K562 (cell line): ENCODE measurements around the gene C2orf92. TPM values are rescaled to one million over a fixed set of nuclear protein-coding genes. Genes with fewer than 3 reads are reported as not detected.
"Not testable (repeated sequence)": the region's sequence is repeated elsewhere in the genome, so short reads cannot be mapped to it uniquely, and the experiment has no call there.

Source experiments
- ATAC-seq: fragments of 200-7000 bp; cut with Tn5 transposase; 3 replicates; pipeline ENCODE4 v1.9.1; 2020; ENCODE audit warnings: moderate library complexity
- BruUV-seq: library from RNA; stranded (reverse); fragments of 400-500 nt; replicated peaks from 2 replicates; lab custom pipeline; 2021; lab: Mats Ljungman, UMichigan
- CTCF ChIA-PET: fragments of 300-600 bp; formaldehyde crosslinking; extraction: SDS; loops from one replicate; lab custom pipeline; 2021; ENCODE audit warnings: low intra/inter-chr PET ratio; lab: Yijun Ruan, JAX
- POLR2A ChIA-PET: fragments of 300-600, 350-650 bp; sonication (Branson Sonifier 250); formaldehyde crosslinking; extraction: SDS; loops from one replicate; lab custom pipeline; 2021; ENCODE audit warnings: antibody characterized with exemption, inconsistent platforms; lab: Yijun Ruan, JAX
- DNase-seq, 4 experiments: peaks; one replicate each; pipeline versions ENCODE4 v3.0.0 to v3.0.0-alpha.2; 2011 to 2018; ENCODE audit warnings: low spot score in 3 of 4, mixed read lengths in 3 of 4; ENCODE audit errors: extremely low read depth in 1 of 4
- FAIRE-seq: peaks from 2 replicates; lab custom pipeline; 2011; peaks lifted over from hg19 to GRCh38; lab: Jason Lieb, UNC
- H2AFZ ChIP-seq: 2 replicates; pipeline ENCODE4 v1.6.0; 2011; ENCODE audit warnings: low read depth, low read length, control low read depth, inconsistent platforms
- H3K27ac ChIP-seq: fragments of 200-600 bp; 3 replicates; pipeline ENCODE4 v1.8.0; 2011; ENCODE audit warnings: low read depth, mild to moderate bottlenecking, control low read depth, inconsistent platforms, low read length, moderate library complexity, mixed read lengths; ENCODE audit errors: extremely low read depth
- H3K27me3 ChIP-seq, 2 experiments: fragments of 300-600 bp in 1 of 2; 2 replicates in 1 of 2; 3 replicates in 1 of 2; pipeline versions ENCODE4 v1.6.0 to v1.8.0; 2011; ENCODE audit warnings: inconsistent platforms in 2 of 2, low read length in 2 of 2, mild to moderate bottlenecking in 1 of 2, mixed read lengths in 1 of 2, moderate library complexity in 1 of 2; ENCODE audit not compliant: control insufficient read depth in 2 of 2, insufficient read depth in 2 of 2
- H3K36me3 ChIP-seq: fragments of 300-600 bp; 3 replicates; pipeline ENCODE4 v1.8.0; 2011; ENCODE audit warnings: mild to moderate bottlenecking, low read length, inconsistent platforms; ENCODE audit not compliant: control insufficient read depth, insufficient read depth
- H3K4me1 ChIP-seq, 2 experiments: fragments of 200-600 bp in 1 of 2; replicated peaks in 1 of 2; 2 replicates in 1 of 2; 3 replicates in 1 of 2; pipeline versions ENCODE4 v1.5.1 to v1.8.0; 2011; ENCODE audit warnings: inconsistent platforms in 2 of 2, low read length in 2 of 2, mild to moderate bottlenecking in 1 of 2, mixed read lengths in 1 of 2, moderate library complexity in 1 of 2; ENCODE audit not compliant: control insufficient read depth in 2 of 2, insufficient read depth in 2 of 2
- H3K4me2 ChIP-seq: 2 replicates; pipeline ENCODE4 v1.6.1; 2011; ENCODE audit warnings: low read length, control low read depth, inconsistent platforms, mixed read lengths; ENCODE audit not compliant: insufficient read depth
- H3K4me3 ChIP-seq: fragments of 200-600 bp; sonication (generic), shearing (Covaris generic); 2 replicates; pipeline ENCODE4 v1.5.1; 2016; ENCODE audit warnings: control low read depth, inconsistent platforms
- H3K79me2 ChIP-seq: fragments of 200-600 bp; 3 replicates; pipeline ENCODE4 v1.8.0; 2011; ENCODE audit warnings: low read length, inconsistent platforms; ENCODE audit not compliant: control insufficient read depth, insufficient read depth
- H3K9ac ChIP-seq, 2 experiments: 2 replicates each; pipeline versions ENCODE4 v1.6.0 to v1.6.1; 2011; ENCODE audit warnings: low read depth in 2 of 2, low read length in 2 of 2, control low read depth in 1 of 2, inconsistent platforms in 1 of 2, mild to moderate bottlenecking in 1 of 2, mixed read lengths in 1 of 2; ENCODE audit not compliant: insufficient read depth in 1 of 2
- H3K9me1 ChIP-seq: one replicate; pipeline ENCODE4 v1.6.0; 2011; ENCODE audit warnings: inconsistent platforms, mild to moderate bottlenecking, low read length, moderate library complexity; ENCODE audit not compliant: control insufficient read depth, insufficient read depth
- H3K9me3 ChIP-seq: replicated peaks from 2 replicates; pipeline ENCODE4 v1.5.1; 2011; ENCODE audit warnings: low read depth, low read length, inconsistent platforms; ENCODE audit not compliant: control insufficient read depth, insufficient read depth
- H4K20me1 ChIP-seq: replicated peaks from 2 replicates; pipeline ENCODE4 v1.6.1; 2011; ENCODE audit warnings: low read length, inconsistent platforms, mixed read lengths; ENCODE audit not compliant: control insufficient read depth, insufficient read depth
- C11orf30 ChIP-seq: fragments of 450-650 bp; IDR thresholded peaks from 2 replicates; pipeline ENCODE4 v1.6.1; 2016; ENCODE audit warnings: low read depth, mild to moderate bottlenecking
- MAFG ChIP-seq: fragments of 450-650 bp; conservative IDR thresholded peaks from 2 replicates; pipeline ENCODE4 v1.6.1; 2016; ENCODE audit warnings: missing genetic modification characterization, missing compliant biosample characterization
- ZNF316 ChIP-seq: fragments of 450-650 bp; IDR thresholded peaks from 2 replicates; pipeline ENCODE4 v1.6.1; 2016
- WGBS: fragments of 100-300 bp; shearing (Covaris generic); methylation state at CpG from one replicate; pipeline ENCODE4 v1.1.6; 2016; ENCODE audit warnings: low coverage, mixed read lengths; ENCODE audit not compliant: insufficient coverage; ENCODE audit errors: missing lambda C conversion rate; 5-methylcytosine and 5-hydroxymethylcytosine counted together
- in situ Hi-C: fragments of 300-500 bp; cut with MboI; formaldehyde crosslinking; loops from 4 replicates; pipeline ENCODE4 v1.15.0; 2018; ENCODE audit warnings: inconsistent platforms, mixed read lengths
- intact Hi-C: fragments of 100-400 bp; cut with micrococcal nuclease; formaldehyde crosslinking; loops from 2 replicates; pipeline ENCODE4 v1.14.2; 2022
- polyA plus RNA-seq, 8 experiments: library from polyadenylated mRNA; depleted of rRNA in 4 of 8; stranded (reverse) in 5 of 8; unstranded in 3 of 8; fragments of >200 nt; fragmentation: Nextera tagmentation in 2 of 8; fragmentation: Illumina TruSeq in 1 of 8; extraction: Ambion mirVana in 2 of 8; extraction: Trizol in 1 of 8; gene quantifications; 2 replicates each; pipeline versions ENCODE4 v1.2.1 to v1.2.3, GENCODE V29; 2011 to 2014; ENCODE audit warnings: inconsistent platforms in 1 of 8, missing spikeins in 1 of 8
- total RNA-seq, 7 experiments: library from RNA; depleted of rRNA in 6 of 7; stranded (reverse); fragments of >200 nt in 6 of 7; fragmentation: Illumina TruSeq in 2 of 7; extraction: Trizol in 2 of 7; gene quantifications; 2 replicates each; pipeline versions ENCODE4 v1.2.1 to v1.2.3, GENCODE V29; 2011 to 2021; ENCODE audit warnings: low replicate concordance in 1 of 7
- TF ChIP-seq, protein P1 (sequence below): fragments of 450-650 bp; IDR thresholded peaks from 2 replicates; pipeline ENCODE4 v1.6.1; 2016

Gene C2orf92
- total and polyA plus RNA-seq, 9 of the 15 experiments (the other 6 are each of a cell fraction or from before 2014, with no cell fraction given) = 0.65 to 6.8 (median 3.6) TPM

DNA sequence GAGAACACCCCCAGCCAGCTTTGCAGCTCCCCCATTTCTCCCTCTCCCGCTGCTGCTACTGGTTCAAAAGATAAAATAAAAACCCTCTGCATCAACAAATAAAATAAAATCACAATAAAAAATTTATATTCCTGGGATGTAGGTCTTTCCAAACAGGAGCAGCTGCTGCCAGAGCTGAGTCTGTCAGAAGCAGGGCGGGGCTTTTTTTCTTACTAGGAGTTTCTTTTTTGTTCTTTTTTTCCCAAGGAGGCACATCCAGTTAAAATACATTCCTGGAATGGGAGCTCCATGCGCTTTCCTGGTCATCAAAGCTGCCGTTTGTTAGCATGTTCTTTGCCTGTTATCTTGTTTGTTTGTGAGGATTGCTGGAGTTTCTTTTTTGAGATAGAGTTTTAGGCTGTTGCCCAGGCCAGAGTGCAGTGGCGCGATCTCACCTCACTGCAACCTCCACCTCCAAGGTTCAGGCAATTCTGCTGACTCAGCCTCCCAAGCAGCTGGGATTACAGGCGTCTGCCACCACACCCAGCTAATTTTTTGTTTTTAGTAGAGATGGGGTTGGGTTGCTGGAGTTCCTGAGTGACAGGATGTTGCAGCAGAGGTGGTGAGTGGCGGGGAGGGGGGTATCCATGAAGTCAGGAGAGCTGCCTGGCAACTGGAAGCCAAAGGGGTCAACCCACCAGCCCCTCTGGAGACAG lies 44.0 kb upstream of the C2orf92 start:
- H4K20me1 ChIP-seq, H2AFZ ChIP-seq, DNase-seq, H3K4me2 ChIP-seq, BruUV-seq, H3K9ac ChIP-seq, H3K4me3 ChIP-seq, H3K9me1 ChIP-seq, H3K36me3 ChIP-seq, intact Hi-C loops, H3K27ac ChIP-seq, FAIRE-seq, H3K4me1 ChIP-seq, H3K27me3 ChIP-seq, CTCF ChIA-PET, H3K79me2 ChIP-seq, POLR2A ChIA-PET, in situ Hi-C loops, H3K9me3 ChIP-seq: not testable (repeated sequence)
- ATAC-seq = peak; percentile 56
- WGBS = 20% methylated on average over 1 of the region's 8 CpGs
- peak; percentile 91 for TF ChIP-seq MAFG (tag)
- peak; percentile 96 for TF ChIP-seq ZNF316
- peak; percentile 95 for TF ChIP-seq C11orf30
- TF ChIP-seq, protein P1, sequence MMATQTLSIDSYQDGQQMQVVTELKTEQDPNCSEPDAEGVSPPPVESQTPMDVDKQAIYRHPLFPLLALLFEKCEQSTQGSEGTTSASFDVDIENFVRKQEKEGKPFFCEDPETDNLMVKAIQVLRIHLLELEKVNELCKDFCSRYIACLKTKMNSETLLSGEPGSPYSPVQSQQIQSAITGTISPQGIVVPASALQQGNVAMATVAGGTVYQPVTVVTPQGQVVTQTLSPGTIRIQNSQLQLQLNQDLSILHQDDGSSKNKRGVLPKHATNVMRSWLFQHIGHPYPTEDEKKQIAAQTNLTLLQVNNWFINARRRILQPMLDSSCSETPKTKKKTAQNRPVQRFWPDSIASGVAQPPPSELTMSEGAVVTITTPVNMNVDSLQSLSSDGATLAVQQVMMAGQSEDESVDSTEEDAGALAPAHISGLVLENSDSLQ = peak; percentile 47; the same call in 1 of the 2 replicates

DNA sequence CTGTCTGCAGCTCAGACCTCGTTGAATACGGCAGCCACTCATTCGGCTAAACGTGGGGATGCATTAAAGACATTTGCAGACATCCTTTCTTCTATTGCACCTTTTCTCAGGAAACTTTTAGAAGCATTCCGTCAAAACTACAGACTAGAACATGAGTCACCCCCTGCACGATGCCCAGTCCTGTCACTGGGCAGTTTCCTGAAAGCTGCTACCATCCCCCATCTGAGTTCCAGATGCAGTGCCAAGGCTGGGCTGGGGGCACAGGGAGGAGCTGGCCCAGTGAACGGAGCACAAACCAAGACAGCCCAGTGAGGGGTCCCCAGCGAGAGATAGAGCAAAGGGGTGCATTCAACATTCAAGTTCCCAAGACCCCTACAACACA lies 43.5 kb upstream of the C2orf92 start:
- CTCF ChIA-PET, H3K9ac ChIP-seq, H3K9me1 ChIP-seq, H3K4me2 ChIP-seq, in situ Hi-C loops, intact Hi-C loops, POLR2A ChIA-PET, H2AFZ ChIP-seq, H3K4me3 ChIP-seq, FAIRE-seq, H3K9me3 ChIP-seq, H4K20me1 ChIP-seq, DNase-seq, BruUV-seq, H3K36me3 ChIP-seq, H3K27ac ChIP-seq, H3K27me3 ChIP-seq, H3K79me2 ChIP-seq, ATAC-seq, H3K4me1 ChIP-seq: not testable (repeated sequence)
- WGBS = 59% methylated on average over 7 of the region's 8 CpGs
